ENCODE data around the gene TTC21A.
"Not testable (repeated sequence)": the region's sequence is repeated elsewhere in the genome, so short reads cannot be mapped to it uniquely, and the experiment has no call there.

The TTC21A gene

GRCh38 chr3:39168156-39168780, 60.8 kb downstream of the TTC21A start:
- DNase-seq (ENCODE audit: low read depth, low spot score) = no peak
- no peak overlapping the region for H3K4me3 ChIP-seq (ENCODE audit: low read length)

- no peak overlapping the region for H3K4me3 ChIP-seq (ENCODE audit: low read length)
- no peak for DNase-seq (ENCODE audit: low read depth, low spot score)
Observed at GRCh38 chr3:39169712-39170111, 62.2 kb downstream of the TTC21A start.

GRCh38 chr3:39170461-39170860, 63.0 kb downstream of the TTC21A start:
- no peak overlapping the region for H3K4me3 ChIP-seq (ENCODE audit: low read length)
- DNase-seq (ENCODE audit: low read depth, low spot score) = no peak

DNA sequence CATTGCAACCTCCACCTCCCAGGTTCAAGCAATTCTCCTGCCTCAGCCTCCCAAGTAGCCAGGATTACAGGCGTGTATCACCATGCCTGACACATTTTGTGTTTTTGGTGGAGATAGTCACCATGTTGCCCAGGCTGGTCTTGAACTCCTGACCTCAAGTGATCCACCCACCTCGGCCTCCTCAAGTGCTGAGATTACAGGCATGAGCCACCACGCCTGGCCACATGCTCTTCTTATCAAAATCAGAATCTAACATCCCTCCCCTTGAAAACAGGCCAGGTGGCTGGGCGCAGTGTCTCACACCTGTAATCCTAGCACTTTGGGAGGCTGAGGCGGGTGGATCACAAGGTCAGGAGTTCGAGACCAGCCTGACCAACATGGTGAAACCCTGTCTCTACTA, 63.4 kb downstream of the TTC21A start:
- DNase-seq (ENCODE audit: low read depth, low spot score); H3K4me3 ChIP-seq (ENCODE audit: low read length): not testable (repeated sequence)

DNA sequence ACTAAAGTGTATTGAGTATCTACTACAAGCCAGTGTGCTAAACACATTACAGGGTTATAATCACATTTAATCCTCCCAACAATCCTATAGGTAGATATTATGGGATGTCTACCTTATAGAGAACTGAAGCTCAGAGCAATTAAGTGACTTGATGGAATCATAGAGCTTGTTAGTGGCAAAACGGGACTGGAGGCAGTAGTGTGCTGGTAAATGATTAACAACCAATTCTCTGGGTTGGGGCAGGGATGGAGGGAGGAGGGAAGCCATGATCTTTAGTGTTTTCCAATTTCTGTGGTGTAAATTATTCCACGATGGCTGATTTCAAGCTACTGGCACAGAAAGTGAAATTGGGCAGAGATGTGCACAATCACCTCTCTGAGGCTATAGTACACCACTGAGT, 64.4 kb downstream of the TTC21A start:
- no peak for DNase-seq (ENCODE audit: low read depth, low spot score)
- no peak overlapping the region for H3K4me3 ChIP-seq (ENCODE audit: low read length)

DNA sequence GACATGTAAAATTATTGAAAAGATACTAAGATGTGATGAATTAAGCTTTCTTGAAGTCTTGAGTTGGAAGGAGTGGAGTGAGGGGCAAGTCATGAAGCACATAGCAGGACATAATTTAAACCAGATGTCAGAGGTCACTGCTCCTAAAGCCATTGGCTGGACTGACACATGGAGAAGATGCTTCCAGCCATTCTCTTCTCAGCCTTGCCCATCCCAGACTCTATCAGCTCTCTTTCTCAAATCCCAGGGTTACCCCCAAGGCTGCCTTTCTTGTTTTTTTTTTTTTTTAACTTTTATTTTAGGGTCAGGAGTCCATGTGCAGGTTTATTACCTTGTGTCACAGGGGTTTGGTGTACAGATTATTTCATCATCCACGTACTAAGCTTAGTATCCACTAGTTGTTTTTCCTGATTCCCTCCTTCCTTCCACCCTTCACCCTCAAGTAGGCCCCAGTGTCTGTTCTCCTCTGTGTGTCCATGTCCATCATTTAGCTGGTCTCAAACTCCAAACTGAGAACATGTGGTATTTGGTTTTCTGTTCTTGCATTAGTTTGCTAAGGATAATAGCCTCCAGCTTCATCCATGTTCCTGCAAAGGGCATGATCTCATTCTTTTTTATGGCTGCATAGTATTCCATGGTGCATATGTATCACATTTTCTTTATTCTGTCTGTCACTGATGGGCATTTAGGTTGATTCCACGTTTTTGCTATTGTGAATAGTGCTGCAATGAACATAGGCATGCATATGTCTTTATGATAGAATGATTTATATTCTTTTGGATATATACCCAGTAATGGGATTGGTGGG, 66.0 kb downstream of the TTC21A start:
- no peak overlapping the region for H3K4me3 ChIP-seq (ENCODE audit: low read length)
- no peak for DNase-seq (ENCODE audit: low read depth, low spot score)

- no peak overlapping the region for H3K4me3 ChIP-seq (ENCODE audit: low read length)
- no peak for DNase-seq (ENCODE audit: low read depth, low spot score)
Observed at GRCh38 chr3:39176025-39176714, 68.7 kb downstream of the TTC21A start.

GRCh38 chr3:39177708-39178332, 70.3 kb downstream of the TTC21A start:
- DNase-seq (ENCODE audit: low read depth, low spot score) = peak; percentile 52
- peak overlapping the region; percentile 65 for H3K4me3 ChIP-seq (ENCODE audit: low read length)

DNA sequence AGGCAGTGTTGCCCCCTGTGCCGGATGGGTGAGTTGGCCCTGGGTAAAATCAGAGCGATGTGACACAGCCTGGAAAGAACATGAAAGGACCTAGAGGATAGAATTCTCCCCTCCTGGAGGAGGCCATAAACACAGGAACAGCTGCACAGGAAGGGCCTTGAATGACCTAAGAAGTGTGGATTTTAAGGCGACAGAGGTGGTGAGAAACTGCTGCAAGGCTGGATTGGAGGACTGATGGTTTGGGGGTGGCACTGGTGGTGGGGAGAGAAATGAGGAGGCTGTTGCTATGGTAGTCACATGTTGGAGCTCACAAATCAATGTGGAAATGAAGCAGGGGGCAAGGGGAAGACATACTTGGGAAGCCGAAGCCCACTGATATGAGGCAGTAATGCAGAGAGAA, 71.1 kb downstream of the TTC21A start:
- peak overlapping the region; percentile 65 for H3K4me3 ChIP-seq (ENCODE audit: low read length)
- no peak for DNase-seq (ENCODE audit: low read depth, low spot score)

DNA sequence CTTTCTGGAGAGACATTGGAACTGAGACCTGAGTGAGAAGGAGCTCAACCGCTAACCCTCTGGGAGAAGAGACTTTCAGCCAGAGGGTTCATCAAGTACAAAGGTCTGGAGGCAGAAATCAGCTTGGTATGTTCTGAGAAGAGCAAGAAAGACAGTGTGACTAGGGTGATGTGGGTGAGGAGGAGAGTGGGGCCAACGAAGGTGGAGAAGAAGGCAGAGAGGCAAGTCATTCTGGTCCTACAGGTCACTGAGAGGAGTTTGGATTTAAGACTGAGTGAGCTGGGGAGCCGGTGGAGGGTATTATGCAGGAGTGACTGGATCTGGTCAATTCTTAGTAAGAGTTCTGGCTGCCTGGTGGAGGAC, 72.7 kb downstream of the TTC21A start:
- peak overlapping the region; percentile 56 for H3K4me3 ChIP-seq (ENCODE audit: low read length)
- no peak for DNase-seq (ENCODE audit: low read depth, low spot score)

DNA sequence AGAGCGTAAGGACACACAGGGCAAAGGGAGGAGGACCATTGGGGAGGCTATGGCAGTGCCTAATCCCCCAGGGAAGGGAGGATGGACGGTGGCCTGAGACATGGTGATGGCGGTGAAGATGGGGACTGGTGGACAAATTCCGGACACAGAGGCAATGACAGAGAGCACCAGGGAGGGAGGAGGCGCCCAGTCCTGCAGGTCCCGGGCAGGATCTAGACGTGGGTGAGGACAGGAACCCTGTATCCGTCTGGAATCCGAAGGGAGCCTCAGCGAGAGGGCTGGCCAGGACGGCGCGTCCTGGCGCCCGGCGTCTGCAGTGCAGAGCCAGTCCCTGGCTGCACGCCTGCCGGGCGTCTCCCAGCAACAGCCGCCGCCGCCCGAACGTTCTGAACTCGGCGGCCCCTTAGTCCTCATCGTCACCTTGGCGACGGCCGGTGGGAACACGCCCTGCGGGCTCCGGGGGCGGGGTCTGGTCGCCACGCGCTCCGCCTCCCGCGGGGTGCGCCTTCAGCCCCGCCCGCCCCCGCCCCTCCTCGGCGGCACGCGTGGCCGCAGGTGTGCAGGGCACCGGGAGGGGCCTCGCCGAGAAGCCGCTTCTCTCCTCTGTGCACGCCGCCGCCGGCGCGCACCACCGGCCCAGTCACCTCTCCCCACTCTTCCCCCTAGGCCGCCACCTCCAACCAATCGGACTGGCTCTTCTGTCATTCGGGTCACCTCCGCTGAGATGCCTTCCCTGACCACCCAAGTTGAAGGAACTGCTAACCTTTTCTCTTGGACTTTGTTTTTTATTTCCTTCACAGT, 73.3 kb downstream of the TTC21A start:
- peak; percentile 82 for DNase-seq (ENCODE audit: low read depth, low spot score)
- peak overlapping the region; percentile 56 for H3K4me3 ChIP-seq (ENCODE audit: low read length)

- H3K4me3 ChIP-seq (ENCODE audit: low read length) = peak overlapping the region; percentile 47
- no peak for DNase-seq (ENCODE audit: low read depth, low spot score)
Observed at GRCh38 chr3:39181408-39182335, 74.2 kb downstream of the TTC21A start.

GRCh38 chr3:39183211-39184080, 76.0 kb downstream of the TTC21A start:
- DNase-seq (ENCODE audit: low read depth, low spot score) = no peak

DNA sequence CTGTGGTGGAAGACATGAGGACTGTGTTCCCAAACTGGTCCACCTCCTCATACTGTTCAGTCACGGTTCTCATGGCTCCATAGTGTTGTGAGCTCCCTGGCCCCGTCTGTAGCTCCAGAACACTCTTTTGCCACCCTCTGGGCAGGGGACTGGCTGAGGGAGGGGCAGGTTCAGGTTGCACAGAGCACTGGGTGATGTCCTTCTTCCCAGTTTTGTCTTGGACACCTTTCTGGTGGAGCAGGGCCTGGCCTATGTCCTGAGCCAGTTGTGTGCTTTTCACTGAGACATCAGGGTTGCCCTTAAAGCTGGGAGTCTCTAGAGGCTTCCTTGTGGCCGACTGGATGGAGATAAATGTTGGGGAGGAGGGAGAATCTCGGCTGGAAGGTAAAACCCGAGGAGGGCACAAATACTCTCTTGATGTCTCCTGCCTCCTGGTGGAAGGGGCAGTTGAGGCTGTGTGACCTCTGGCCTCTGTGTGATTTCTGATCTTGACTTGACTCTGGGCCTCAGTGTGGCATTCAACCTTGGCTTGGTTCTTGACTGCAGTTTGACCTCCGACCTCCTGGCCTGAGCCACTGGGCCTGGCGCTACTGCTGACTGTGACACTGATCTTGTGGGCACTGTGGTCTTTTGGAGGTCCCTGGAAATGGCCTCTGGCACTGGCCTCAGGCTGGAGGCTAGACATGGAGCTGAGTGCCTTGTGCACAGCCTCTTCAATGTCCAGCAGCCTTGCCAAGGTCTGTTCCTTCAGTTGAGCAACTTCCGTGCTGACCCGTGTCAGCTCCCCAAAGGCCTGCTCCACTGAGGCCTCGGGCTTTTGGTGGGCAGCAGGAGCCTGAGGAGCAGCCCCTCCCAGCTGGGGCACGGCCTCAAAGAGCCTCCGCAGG, 76.8 kb downstream of the TTC21A start:
- no peak overlapping the region for H3K4me3 ChIP-seq (ENCODE audit: low read length)
- no peak for DNase-seq (ENCODE audit: low read depth, low spot score)

More at GRCh38 chr3:39183211-39184080, 76.0 kb downstream of the TTC21A start:
- H3K4me3 ChIP-seq (ENCODE audit: low read length) = no peak overlapping the region

- no peak for DNase-seq (ENCODE audit: low read depth, low spot score)
- H3K4me3 ChIP-seq (ENCODE audit: low read length) = no peak overlapping the region
Observed at GRCh38 chr3:39184968-39185285, 77.4 kb downstream of the TTC21A start.

GRCh38 chr3:39185326-39185958, 78.0 kb downstream of the TTC21A start:
- DNase-seq (ENCODE audit: low read depth, low spot score) = no peak
- H3K4me3 ChIP-seq (ENCODE audit: low read length) = no peak overlapping the region

All from Jurkat, Clone E6-1 (cell line).